Measurements from ENCODE around the gene NFKBIA. TPM values are rescaled to one million over a fixed set of nuclear protein-coding genes. Genes with fewer than 3 reads are reported as not detected.

The NFKBIA gene, protein sequence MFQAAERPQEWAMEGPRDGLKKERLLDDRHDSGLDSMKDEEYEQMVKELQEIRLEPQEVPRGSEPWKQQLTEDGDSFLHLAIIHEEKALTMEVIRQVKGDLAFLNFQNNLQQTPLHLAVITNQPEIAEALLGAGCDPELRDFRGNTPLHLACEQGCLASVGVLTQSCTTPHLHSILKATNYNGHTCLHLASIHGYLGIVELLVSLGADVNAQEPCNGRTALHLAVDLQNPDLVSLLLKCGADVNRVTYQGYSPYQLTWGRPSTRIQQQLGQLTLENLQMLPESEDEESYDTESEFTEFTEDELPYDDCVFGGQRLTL
- 100 to 1,000 TPM; 250 to 482 (median 319) TPM for total RNA-seq
- polyA plus RNA-seq, result 100 to 1,000 TPM; 107 to 225 (median 149) TPM
- long read RNA-seq, donor 1, transcript NFKBIA-208 (6 exons, 1,400 nt), result minor isoform, 5 of 115 reads
- long read RNA-seq, donor 1, transcript NFKBIA-201 (6 exons, 1,558 nt), result major isoform, 60 of 115 reads
- long read RNA-seq, donor 1, partial matches to known transcripts, result 43 of 115 reads
- long read RNA-seq, donor 1, other reads (novel, unspliced or antisense), result 0 of 115 reads
- long read RNA-seq, donor 2, transcript NFKBIA-209 (5 exons, 1,537 nt), result minor isoform, 5 of 115 reads
- long read RNA-seq, donor 2, transcript NFKBIA-201 (6 exons, 1,558 nt), result major isoform, 70 of 115 reads
- long read RNA-seq, donor 2, partial matches to known transcripts, result 31 of 115 reads
- long read RNA-seq, donor 2, other reads (novel, unspliced or antisense), result 0 of 115 reads

DNA sequence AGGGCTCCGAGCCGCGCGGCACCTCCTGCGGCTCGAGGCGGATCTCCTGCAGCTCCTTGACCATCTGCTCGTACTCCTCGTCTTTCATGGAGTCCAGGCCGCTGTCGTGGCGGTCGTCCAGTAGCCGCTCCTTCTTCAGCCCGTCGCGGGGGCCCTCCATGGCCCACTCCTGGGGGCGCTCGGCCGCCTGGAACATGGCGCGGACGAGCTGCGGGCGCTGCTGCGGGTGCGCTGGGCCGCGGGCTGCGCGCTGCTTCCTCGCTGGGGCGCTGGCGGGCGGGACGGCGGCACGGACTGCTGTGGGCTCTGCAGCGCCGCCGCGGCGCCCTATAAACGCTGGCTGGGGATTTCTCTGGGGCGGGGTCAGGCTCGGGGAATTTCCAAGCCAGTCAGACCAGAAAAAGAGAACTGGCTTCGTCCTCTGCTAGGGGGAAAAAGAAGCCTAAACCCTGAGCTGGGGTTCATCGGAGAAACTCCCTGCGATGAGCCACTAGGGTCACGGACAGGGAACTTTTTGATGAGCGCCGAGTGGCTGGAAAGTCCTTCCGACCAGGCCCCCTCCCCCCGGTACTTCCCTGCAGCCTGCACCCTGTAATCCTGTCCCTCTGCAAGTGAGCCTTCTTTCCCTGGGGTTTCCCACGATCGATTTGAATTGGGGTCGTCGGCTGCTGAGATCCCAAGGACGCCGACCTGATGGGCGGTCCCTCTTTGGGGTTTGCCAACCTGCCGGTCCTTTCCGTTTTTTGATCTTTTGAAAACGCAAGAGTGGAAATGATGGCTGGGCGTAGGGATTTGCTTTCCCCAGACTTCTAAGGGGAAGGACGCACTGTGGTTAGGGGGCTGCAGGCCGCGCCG lies at the start of gene NFKBIA:
NFKBIA (minus strand) TSS at position 301 of the 855 bp plus-strand sequence; CDS start at position 196, 105 bp downstream.
- H3K4me3 ChIP-seq, result peak within 1 kb of the TSS; percentile 73 to 99 (median 95)
- intact Hi-C loops (cut with DNase I; ENCODE audit: low total_unique reads), result loop anchor here (5.0 to 10.0 kb wide), 3 partner anchors 70 to 172 kb away; no protein-coding TSS in a partner anchor
- peak within 1 kb of the TSS; percentile 98 to 100 (median 99) for H3K27ac ChIP-seq
- peaks cover 3 to 41% (median 38%) of the 10 kb centered on the region in 6 donors for H3K36me3 ChIP-seq
- H3K4me1 ChIP-seq, result peaks cover 46 to 76% (median 60%) of the 10 kb centered on the region in 6 donors
- H3K9me3 ChIP-seq, result no peaks in the 10 kb centered on the region
- DNase-seq, result peak; percentile 98
- WGBS, 5 donors, result 0 to 1% (median 0%) methylated on average over 36 to 69 of the region's 69 CpGs
- TF ChIP-seq, protein P1, sequence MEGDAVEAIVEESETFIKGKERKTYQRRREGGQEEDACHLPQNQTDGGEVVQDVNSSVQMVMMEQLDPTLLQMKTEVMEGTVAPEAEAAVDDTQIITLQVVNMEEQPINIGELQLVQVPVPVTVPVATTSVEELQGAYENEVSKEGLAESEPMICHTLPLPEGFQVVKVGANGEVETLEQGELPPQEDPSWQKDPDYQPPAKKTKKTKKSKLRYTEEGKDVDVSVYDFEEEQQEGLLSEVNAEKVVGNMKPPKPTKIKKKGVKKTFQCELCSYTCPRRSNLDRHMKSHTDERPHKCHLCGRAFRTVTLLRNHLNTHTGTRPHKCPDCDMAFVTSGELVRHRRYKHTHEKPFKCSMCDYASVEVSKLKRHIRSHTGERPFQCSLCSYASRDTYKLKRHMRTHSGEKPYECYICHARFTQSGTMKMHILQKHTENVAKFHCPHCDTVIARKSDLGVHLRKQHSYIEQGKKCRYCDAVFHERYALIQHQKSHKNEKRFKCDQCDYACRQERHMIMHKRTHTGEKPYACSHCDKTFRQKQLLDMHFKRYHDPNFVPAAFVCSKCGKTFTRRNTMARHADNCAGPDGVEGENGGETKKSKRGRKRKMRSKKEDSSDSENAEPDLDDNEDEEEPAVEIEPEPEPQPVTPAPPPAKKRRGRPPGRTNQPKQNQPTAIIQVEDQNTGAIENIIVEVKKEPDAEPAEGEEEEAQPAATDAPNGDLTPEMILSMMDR (IDR thresholded peaks at IDR 0.05 in 8 of 11, conservative IDR thresholded peaks at IDR 0.05 in 3 of 11), result peak in 8 of 11 experiments; percentile 8 to 60 (median 39)
- TF ChIP-seq POLR2AphosphoS5 (IDR thresholded peaks at IDR 0.05) (peak; percentile 96 to 99 (median 98)), POLR2A (IDR thresholded peaks at IDR 0.05) (peak; percentile 82 to 99 (median 99))
- H3K27me3 ChIP-seq (replicated peaks in 1 of 7), result no peaks in the 10 kb centered on the region

DNA sequence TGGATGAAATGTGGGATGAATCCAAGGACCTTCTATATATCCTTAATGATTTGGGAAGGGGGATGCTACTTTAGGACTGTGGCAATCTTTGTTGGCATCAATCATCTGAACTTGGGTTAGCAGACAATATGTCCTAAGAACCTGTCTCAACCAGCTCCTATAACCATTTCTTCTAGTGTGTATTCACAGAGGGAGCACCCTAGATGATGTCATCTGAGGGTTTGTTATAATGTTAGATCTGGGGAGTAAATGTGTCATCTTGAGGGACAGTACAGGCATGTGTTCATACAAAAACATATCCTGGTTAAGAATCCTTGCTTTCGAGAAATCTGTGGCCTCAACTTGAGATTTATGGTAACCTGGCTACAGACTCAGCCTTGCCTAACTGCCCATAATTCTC lies 41.9 kb upstream of the NFKBIA start:
- Histone ChIP-seq H3K9me3 (peaks cover 0 to 18% (median 4%) of the 10 kb centered on the region in 8 donors), H3K27ac (no peak overlapping the region), H3K27me3 (replicated peaks in 1 of 7) (no peaks in the 10 kb centered on the region), H3K36me3 (no peaks in the 10 kb centered on the region), H3K4me1 (no peaks in the 10 kb centered on the region), H3K4me3 (no peak overlapping the region)
- intact Hi-C loops (cut with DNase I; ENCODE audit: low total_unique reads), result no loop called here
- WGBS, 5 donors, result 93 to 100% (median 96%) methylated on average over 1 of the region's 1 CpG
- TF ChIP-seq POLR2AphosphoS5 (IDR thresholded peaks at IDR 0.05) (no peak), POLR2A (IDR thresholded peaks at IDR 0.05) (no peak)
- TF ChIP-seq, protein P1 (IDR thresholded peaks at IDR 0.05 in 8 of 11, conservative IDR thresholded peaks at IDR 0.05 in 3 of 11), result no peak
- DNase-seq, result no peak

DNA sequence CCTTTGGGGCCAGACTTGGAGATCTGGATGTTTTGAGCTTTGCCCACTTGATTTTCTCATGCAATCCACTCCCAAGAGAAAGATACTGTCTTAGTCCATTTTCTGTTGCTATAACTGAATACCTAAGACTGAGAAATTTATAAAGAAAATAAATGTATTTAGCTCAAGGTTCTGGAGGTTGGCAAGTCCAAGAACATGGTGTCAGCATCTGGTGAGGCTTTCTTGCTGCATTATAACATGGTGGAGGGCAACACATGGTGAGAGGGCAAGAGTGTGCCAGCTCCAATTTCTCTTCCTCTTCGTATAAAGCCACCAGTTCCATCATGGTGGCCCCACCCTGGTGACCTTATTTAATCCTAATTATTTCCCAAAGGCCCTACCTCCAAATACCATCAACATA lies 39.6 kb upstream of the NFKBIA start:
- Histone ChIP-seq H3K27ac (no peak overlapping the region), H3K9me3 (peaks cover 0 to 18% (median 4%) of the 10 kb centered on the region in 8 donors), H3K4me1 (peaks cover 0 to 6% (median 0%) of the 10 kb centered on the region in 6 donors), H3K27me3 (replicated peaks in 1 of 7) (no peaks in the 10 kb centered on the region), H3K36me3 (no peaks in the 10 kb centered on the region), H3K4me3 (no peak overlapping the region)
- TF ChIP-seq POLR2AphosphoS5 (IDR thresholded peaks at IDR 0.05) (no peak), POLR2A (IDR thresholded peaks at IDR 0.05) (no peak)
- TF ChIP-seq, protein P1 (IDR thresholded peaks at IDR 0.05 in 8 of 11, conservative IDR thresholded peaks at IDR 0.05 in 3 of 11), result no peak
- 75 to 89% (median 83%) methylated on average over 1 of the region's 1 CpG for WGBS, 5 donors
- DNase-seq, result no peak
- intact Hi-C loops (cut with DNase I; ENCODE audit: low total_unique reads), result no loop called here

All from spleen (tissue), 13 donors.